ENCODE data around the gene PHF21B.

DNA sequence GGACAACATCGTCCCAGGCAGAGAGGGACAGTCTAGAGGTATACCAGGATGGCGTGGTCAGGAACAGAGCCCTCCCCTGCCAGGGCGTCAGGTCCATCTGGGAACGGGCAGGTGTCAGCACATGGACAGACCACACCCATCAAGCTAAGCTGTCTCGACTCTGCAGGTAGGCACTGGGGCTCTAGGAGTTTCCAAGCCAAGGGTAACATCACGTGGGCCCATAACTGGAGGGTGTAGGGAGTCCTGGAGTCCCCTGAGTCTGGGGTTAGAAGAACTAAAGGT lies 75.4 kb downstream of the PHF21B start:
- TF ChIP-seq, protein P1, sequence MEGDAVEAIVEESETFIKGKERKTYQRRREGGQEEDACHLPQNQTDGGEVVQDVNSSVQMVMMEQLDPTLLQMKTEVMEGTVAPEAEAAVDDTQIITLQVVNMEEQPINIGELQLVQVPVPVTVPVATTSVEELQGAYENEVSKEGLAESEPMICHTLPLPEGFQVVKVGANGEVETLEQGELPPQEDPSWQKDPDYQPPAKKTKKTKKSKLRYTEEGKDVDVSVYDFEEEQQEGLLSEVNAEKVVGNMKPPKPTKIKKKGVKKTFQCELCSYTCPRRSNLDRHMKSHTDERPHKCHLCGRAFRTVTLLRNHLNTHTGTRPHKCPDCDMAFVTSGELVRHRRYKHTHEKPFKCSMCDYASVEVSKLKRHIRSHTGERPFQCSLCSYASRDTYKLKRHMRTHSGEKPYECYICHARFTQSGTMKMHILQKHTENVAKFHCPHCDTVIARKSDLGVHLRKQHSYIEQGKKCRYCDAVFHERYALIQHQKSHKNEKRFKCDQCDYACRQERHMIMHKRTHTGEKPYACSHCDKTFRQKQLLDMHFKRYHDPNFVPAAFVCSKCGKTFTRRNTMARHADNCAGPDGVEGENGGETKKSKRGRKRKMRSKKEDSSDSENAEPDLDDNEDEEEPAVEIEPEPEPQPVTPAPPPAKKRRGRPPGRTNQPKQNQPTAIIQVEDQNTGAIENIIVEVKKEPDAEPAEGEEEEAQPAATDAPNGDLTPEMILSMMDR (conservative IDR thresholded peaks at IDR 0.05), result no peak
- TF ChIP-seq ZFX (IDR thresholded peaks at IDR 0.05), result no peak
